GM21576 (cell line): Measurements from ENCODE around the gene MCM6.

Experiments
- ATAC-seq: cut with Tn5 transposase; IDR thresholded peaks from one replicate; pipeline ENCODE4 v1.9.1; 2021; ENCODE audit warnings: mild to moderate bottlenecking, moderate library complexity; ENCODE audit not compliant: unreplicated experiment

MCM6 gene

GRCh38 chr2:135791418-135792190 is 84.6 kb downstream of the MCM6 start:
- no peak for ATAC-seq

DNA sequence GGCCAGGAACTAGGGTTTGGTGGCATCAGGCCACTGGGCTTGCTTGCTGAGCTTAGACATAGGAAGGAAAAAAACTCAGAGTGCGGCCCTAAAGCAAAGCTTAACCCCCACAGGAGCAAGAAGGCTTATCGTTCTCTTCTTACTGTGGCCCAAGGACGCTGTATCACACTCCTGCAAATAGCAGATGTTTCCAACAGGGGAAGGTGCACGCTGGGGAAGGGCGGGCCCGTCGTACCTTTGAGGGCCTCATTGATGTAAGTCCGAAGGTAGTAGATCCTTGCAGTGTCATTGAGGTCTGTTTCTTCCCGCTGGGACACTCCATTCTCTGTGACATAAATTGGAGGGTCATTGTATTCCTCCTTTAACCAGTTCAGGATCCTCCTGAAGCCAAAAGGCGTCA is 85.8 kb downstream of the MCM6 start:
- no peak for ATAC-seq
